Nucleus accumbens (tissue), 56 donors: Measurements from ENCODE around the gene KRTAP9-4.
"Not testable (repeated sequence)": the region's sequence is repeated elsewhere in the genome, so short reads cannot be mapped to it uniquely, and the experiment has no call there.

ENCODE experiments used
- DNase-seq, 56 donors: peaks; one replicate each; lab custom pipeline; 2025; lab: John Stamatoyannopoulos, UW

KRTAP9-4 gene

GRCh38 chr17:41263212-41263611 lies 13.7 kb downstream of the KRTAP9-4 start:
- no peak for DNase-seq

DNA sequence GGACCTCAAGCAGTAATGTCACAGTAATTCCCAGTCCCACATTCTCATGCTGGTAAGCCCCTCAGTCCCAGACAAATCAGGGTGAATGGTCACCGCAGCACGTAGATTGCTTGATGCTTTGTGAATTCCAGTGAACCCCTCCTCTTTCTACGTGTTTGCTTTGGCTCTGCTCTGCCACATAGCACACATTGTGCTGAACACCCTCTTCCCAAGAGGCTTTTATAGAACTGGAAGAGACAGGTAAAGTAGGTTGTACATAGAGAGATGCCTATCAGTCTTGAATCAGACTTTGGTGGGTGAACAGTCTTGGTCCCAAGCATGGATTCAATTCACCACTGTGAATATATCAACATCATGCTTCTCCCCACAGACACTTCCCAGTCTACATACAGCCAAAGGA lies 15.1 kb downstream of the KRTAP9-4 start:
- no peak for DNase-seq

DNA sequence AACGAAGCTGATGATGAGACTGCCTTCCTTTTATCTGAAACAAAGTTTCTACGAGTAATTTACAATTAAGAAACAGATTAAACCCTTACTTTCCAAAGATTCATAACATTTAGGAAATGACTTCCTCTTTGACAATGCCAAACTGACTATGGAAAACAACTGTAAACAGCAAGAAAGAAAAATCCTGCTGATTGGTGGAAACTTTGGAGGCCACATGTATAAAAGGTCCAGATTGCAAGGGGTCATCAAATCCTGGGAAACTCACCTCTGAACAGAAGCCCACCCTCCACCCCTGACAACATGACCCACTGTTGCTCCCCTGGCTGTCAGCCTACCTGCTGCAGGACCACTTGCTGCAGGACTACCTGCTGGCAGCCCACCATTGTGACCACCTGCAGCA lies 15.6 kb downstream of the KRTAP9-4 start, which contains the start of gene KRTAP9-6:
TSS of gene KRTAP9-6 (plus strand) at position 301 of the 400 bp plus-strand sequence. CDS start at position 301, 0 bp downstream.
- no peak for DNase-seq

DNA sequence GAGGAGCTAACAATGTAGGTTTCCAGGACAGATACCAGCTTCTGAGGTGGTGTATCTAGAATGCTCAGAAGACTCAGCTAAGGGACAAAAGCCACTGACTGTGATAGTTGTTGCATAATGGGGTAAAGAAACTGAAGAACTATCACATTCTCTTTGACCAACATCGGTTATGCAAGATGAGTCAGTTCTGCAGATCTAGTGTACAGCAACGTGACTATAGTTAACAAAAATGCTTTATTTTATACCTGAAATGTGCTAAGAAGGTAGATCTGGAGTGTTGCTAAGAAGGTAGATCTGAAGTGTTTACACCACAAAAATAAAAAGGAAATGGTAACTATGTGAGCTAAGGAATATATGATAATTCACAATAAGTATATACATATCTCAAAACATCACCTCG lies 18.2 kb downstream of the KRTAP9-4 start:
- DNase-seq: no peak

DNA sequence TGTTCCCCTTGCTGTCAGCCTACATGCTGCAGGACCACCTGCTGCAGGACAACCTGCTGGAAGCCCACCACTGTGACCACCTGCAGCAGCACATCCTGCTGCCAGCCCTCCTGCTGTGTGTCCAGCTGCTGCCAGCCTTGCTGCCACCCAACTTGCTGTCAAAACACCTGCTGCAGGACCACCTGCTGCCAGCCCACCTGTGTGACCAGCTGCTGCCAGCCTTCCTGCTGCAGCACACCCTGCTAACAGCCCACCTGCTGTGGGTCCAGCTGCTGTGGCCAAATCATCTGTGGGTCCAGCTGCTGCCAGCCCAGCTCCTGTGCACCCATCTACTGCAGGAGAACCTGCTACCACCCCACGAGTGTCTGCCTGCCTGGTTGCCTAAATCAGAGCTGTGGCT lies 21.8 kb downstream of the KRTAP9-4 start:
- DNase-seq: not testable (repeated sequence)

DNA sequence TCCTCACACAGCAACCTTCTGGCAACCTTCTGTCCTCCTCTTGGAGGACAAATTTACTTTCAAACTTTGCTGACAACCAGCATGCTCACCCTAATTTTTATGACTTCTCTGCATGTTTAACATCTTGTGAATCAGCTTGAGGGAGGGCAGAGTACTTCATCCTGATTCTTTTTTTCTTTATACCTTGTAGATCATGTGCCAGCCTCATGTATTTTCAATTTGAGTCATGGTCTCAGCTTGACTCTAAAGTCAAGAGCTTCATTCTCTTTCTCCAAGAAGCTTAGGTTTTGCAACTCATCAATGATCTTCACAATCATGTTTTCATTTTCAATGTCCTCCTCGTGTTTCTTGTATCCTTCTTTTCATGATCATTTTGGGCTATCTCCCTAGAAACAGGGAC lies 22.4 kb downstream of the KRTAP9-4 start:
- DNase-seq: no peak

DNA sequence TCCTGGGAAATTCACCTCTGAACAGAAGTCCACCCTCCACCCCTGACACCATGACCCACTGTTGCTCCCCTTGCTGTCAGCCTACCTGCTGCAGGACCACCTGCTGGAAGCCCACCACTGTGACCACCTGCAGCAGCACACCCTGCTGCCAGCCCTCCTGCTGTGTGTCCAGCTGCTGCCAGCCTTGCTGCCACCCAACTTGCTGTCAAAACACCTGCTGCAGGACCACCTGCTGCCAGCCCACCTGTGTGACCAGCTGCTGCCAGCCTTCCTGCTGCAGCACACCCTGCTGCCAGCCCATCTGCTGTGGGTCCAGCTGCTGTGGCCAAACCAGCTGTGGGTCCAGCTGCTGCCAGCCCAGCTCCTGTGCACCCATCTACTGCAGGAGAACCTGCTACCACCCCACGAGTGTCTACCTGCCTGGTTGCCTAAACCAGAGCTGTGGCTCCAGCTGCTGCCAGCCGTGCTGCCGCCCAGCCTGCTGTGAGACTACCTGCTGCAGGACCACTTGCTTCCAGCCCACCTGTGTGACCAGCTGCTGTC lies 26.2 kb downstream of the KRTAP9-4 start, which contains the start of gene KRTAP9-7:
TSS of gene KRTAP9-7 (plus strand) at position 51 of the 543 bp plus-strand sequence. CDS start at position 51, 0 bp downstream.
- not testable (repeated sequence) for DNase-seq

- DNase-seq: no peak
Measured at GRCh38 chr17:41278176-41278955, 28.9 kb downstream of the KRTAP9-4 start.

DNA sequence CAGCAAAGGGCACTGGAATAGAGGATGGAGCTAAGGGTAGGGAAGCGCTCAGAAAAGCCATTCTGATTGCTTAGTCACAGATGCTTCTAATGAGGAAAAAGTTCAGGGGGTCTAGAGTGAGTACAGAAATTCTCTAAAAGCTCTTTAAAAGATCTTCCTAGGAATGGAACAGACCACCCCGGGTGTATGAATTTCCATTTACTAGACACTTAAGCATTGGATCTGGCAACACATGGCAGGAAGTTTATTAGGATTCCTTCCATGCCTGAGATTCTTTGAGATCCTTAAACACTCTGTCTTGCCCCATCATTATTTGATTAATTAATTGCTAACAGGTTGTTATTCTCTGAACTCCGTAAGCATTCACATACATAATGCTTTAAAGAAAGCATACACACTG lies 34.6 kb downstream of the KRTAP9-4 start:
- no peak for DNase-seq

GRCh38 chr17:41284546-41284945 lies 35.1 kb downstream of the KRTAP9-4 start:
- DNase-seq: no peak

DNA sequence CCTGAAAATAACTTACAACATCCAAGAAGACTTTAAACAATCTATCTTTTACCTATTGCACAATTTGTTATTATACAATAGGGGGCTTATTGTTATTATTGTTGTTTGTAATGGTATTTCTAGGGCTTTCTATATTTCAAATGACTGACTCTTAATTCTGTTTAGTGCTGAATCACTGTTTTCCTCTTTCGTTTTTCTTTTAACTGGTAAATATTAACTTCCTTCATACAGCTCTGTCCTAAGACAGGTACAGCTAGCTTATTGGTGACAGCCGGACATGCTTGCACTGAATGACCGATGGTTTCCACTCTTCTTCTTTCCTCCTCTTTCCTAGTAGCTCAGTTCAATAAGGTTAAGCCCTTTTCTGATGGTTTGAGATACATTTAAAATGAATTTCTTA lies 37.6 kb downstream of the KRTAP9-4 start:
- DNase-seq: no peak

GRCh38 chr17:41294016-41294415 lies 44.5 kb downstream of the KRTAP9-4 start:
- no peak for DNase-seq

DNA sequence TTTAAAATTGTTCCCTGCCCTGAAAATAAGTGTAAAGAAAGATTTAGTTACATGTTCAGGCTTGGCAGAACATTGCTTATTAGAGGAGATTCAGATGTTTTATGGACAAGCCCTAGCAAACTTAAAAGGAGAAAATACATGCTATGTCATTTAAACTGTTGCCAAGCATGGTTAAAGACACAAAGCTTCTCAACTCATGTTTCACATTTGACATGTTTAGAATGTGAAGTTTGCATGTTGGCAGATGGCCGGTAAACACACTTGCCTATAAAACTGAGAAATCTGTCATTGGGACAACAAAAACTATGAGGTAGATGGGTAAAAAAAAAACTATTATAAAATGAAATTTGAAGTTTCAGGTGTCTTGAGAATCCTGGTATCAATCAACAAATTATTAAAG lies 47.4 kb downstream of the KRTAP9-4 start:
- no peak for DNase-seq

GRCh38 chr17:41298458-41299135 lies 49.1 kb downstream of the KRTAP9-4 start:
- DNase-seq: no peak
